Activated T-helper 2 cell treated with anti-CD3 and anti-CD28 coated beads, Interferon-gamma antibody, Interleukin-2, Interleukin-4, amounts not matched to agents 10 μg/mL and 5 μg/mL and 100 μg/mL, durations not matched to agents 14 hours and 24 hours and 36 hours (primary cell): ENCODE data around the gene ISYNA1. TPM values are rescaled to one million over a fixed set of nuclear protein-coding genes. Genes with fewer than 3 reads are reported as not detected.

Source experiments
- DNase-seq: peaks from one replicate; pipeline ENCODE4 v3.0.0; 2021; ENCODE audit warnings: low spot score
- H3K27ac Mint-ChIP-seq: one replicate; pipeline ENCODE4 v1.8.0; 2021; ENCODE audit warnings: mixed read lengths
- H3K27me3 Mint-ChIP-seq: one replicate; pipeline ENCODE4 v1.8.0; 2021; ENCODE audit warnings: low read depth, mixed read lengths
- H3K36me3 Mint-ChIP-seq: one replicate; pipeline ENCODE4 v1.8.0; 2021; ENCODE audit warnings: low read depth, mixed read lengths
- H3K4me1 Mint-ChIP-seq: one replicate; pipeline ENCODE4 v1.8.0; 2021; ENCODE audit warnings: low read depth, mixed read lengths
- H3K4me3 Mint-ChIP-seq: one replicate; pipeline ENCODE4 v1.8.0; 2021; ENCODE audit warnings: low read depth, mild to moderate bottlenecking, moderate library complexity, mixed read lengths
- H3K9me3 Mint-ChIP-seq: one replicate; pipeline ENCODE4 v1.8.0; 2021; ENCODE audit warnings: mixed read lengths
- intact Hi-C: fragments of 100-400 bp; cut with micrococcal nuclease; formaldehyde crosslinking; loops from one replicate; pipeline ENCODE4 v1.15.1; 2023
- total RNA-seq: library from RNA; stranded (reverse); gene quantifications from 2 replicates; pipeline ENCODE4 v1.2.3, GENCODE V29; 2022

Gene ISYNA1
- 15.1 and 20.3 TPM in 2 replicates for total RNA-seq

GRCh38 chr19:18437491-18438330 is at the start of gene ISYNA1:
TSS of gene ISYNA1 (minus strand) at chr19:18438133. CDS start at chr19:18437979, 154 bp downstream.
- intact Hi-C loops = loop anchor here (5.0 kb wide), 1 partner anchor 350 kb away; no protein-coding TSS in a partner anchor
- Mint-ChIP-seq H3K4me3 (peak within 1 kb of the TSS; percentile 66), H3K9me3 (peaks cover 5% of the 10 kb centered on the region), H3K4me1 (peaks cover 15% of the 10 kb centered on the region), H3K27me3 (no peaks in the 10 kb centered on the region), H3K27ac (no peak within 1 kb of the TSS), H3K36me3 (peaks cover 22% of the 10 kb centered on the region)
- no peak for DNase-seq

GRCh38 chr19:18486746-18487145 is 48.8 kb upstream of the ISYNA1 start:
- Mint-ChIP-seq H3K27me3 (no peaks in the 10 kb centered on the region), H3K27ac (peak overlapping the region; percentile 48), H3K36me3 (peaks cover 3% of the 10 kb centered on the region), H3K4me3 (no peak overlapping the region), H3K4me1 (peaks cover 39% of the 10 kb centered on the region), H3K9me3 (no peaks in the 10 kb centered on the region)
- no peak for DNase-seq
- intact Hi-C loops = no loop called here

GRCh38 chr19:18484992-18485391 is 47.1 kb upstream of the ISYNA1 start:
- Mint-ChIP-seq H3K4me3 (no peak overlapping the region), H3K27me3 (no peaks in the 10 kb centered on the region), H3K4me1 (peaks cover 53% of the 10 kb centered on the region), H3K27ac (peak overlapping the region; percentile 3), H3K9me3 (peaks cover 5% of the 10 kb centered on the region), H3K36me3 (peaks cover 9% of the 10 kb centered on the region)
- intact Hi-C loops = no loop called here
- no peak for DNase-seq

- Mint-ChIP-seq H3K27me3 (no peaks in the 10 kb centered on the region), H3K4me3 (no peak overlapping the region), H3K4me1 (peaks cover 69% of the 10 kb centered on the region), H3K9me3 (peaks cover 5% of the 10 kb centered on the region), H3K27ac (peak overlapping the region; percentile 61), H3K36me3 (peaks cover 12% of the 10 kb centered on the region)
- intact Hi-C loops = no loop called here
- no peak for DNase-seq
Observed at GRCh38 chr19:18483119-18483890, 45.4 kb upstream of the ISYNA1 start.

- H3K27ac Mint-ChIP-seq = peak overlapping the region; percentile 94
- H3K4me3 Mint-ChIP-seq = peak overlapping the region; percentile 62
- no peaks in the 10 kb centered on the region for H3K27me3 Mint-ChIP-seq
- H3K36me3 Mint-ChIP-seq = peaks cover 12% of the 10 kb centered on the region
- peaks cover 5% of the 10 kb centered on the region for H3K9me3 Mint-ChIP-seq
- intact Hi-C loops = no loop called here
- DNase-seq = no peak
- H3K4me1 Mint-ChIP-seq = peaks cover 74% of the 10 kb centered on the region
Observed at GRCh38 chr19:18481505-18482222, 43.7 kb upstream of the ISYNA1 start.

- intact Hi-C loops = no loop called here
- no peak overlapping the region for H3K4me3 Mint-ChIP-seq
- no peaks in the 10 kb centered on the region for H3K27me3 Mint-ChIP-seq
- peak overlapping the region; percentile 94 for H3K27ac Mint-ChIP-seq
- peaks cover 17% of the 10 kb centered on the region for H3K36me3 Mint-ChIP-seq
- DNase-seq = no peak
- peaks cover 5% of the 10 kb centered on the region for H3K9me3 Mint-ChIP-seq
- H3K4me1 Mint-ChIP-seq = peaks cover 77% of the 10 kb centered on the region
Observed at GRCh38 chr19:18480006-18480691, 42.2 kb upstream of the ISYNA1 start.

- intact Hi-C loops = loop anchor here (1.0 to 5.0 kb wide), 3 partner anchors 18 to 94 kb away; partner anchors contain the start of genes ELL and UBA52
- DNase-seq = peak; percentile 46
- no peaks in the 10 kb centered on the region for H3K27me3 Mint-ChIP-seq
- H3K36me3 Mint-ChIP-seq = peaks cover 17% of the 10 kb centered on the region
- peaks cover 5% of the 10 kb centered on the region for H3K9me3 Mint-ChIP-seq
- H3K27ac Mint-ChIP-seq = peak overlapping the region; percentile 94
- peak overlapping the region; percentile 69 for H3K4me3 Mint-ChIP-seq
- H3K4me1 Mint-ChIP-seq = peaks cover 73% of the 10 kb centered on the region
Observed at GRCh38 chr19:18478545-18479311, 40.8 kb upstream of the ISYNA1 start.

GRCh38 chr19:18477974-18478373 is 40.0 kb upstream of the ISYNA1 start:
- intact Hi-C loops = loop anchor here (2.0 to 5.0 kb wide), 2 partner anchors 45 to 94 kb away; partner anchors contain the start of genes ELL and UBA52
- Mint-ChIP-seq H3K36me3 (peaks cover 15% of the 10 kb centered on the region), H3K27ac (peak overlapping the region; percentile 94), H3K4me1 (peaks cover 66% of the 10 kb centered on the region), H3K27me3 (no peaks in the 10 kb centered on the region), H3K9me3 (peaks cover 5% of the 10 kb centered on the region), H3K4me3 (no peak overlapping the region)
- DNase-seq = no peak

GRCh38 chr19:18477042-18477779 is 39.3 kb upstream of the ISYNA1 start:
- Mint-ChIP-seq H3K36me3 (peaks cover 14% of the 10 kb centered on the region), H3K9me3 (peaks cover 5% of the 10 kb centered on the region), H3K4me1 (peaks cover 58% of the 10 kb centered on the region), H3K27me3 (no peaks in the 10 kb centered on the region), H3K4me3 (no peak overlapping the region), H3K27ac (peak overlapping the region; percentile 94)
- no peak for DNase-seq
- intact Hi-C loops = loop anchor here (5.0 kb wide), 1 partner anchor 95 kb away; the partner anchor contains the start of gene UBA52

- peak overlapping the region; percentile 94 for H3K27ac Mint-ChIP-seq
- no peak for DNase-seq
Observed at GRCh38 chr19:18476507-18477041, 38.6 kb upstream of the ISYNA1 start.

More at GRCh38 chr19:18476507-18477041, 38.6 kb upstream of the ISYNA1 start:
- Mint-ChIP-seq H3K36me3 (peaks cover 14% of the 10 kb centered on the region), H3K4me3 (no peak overlapping the region), H3K4me1 (peaks cover 52% of the 10 kb centered on the region), H3K9me3 (peaks cover 4% of the 10 kb centered on the region), H3K27me3 (no peaks in the 10 kb centered on the region)
- intact Hi-C loops = loop anchor here (5.0 kb wide), 1 partner anchor 96 kb away; the partner anchor contains the start of gene UBA52
